ENCODE data around the gene FJX1. TPM values are rescaled to one million over a fixed set of nuclear protein-coding genes. Genes with fewer than 3 reads are reported as not detected.

FJX1 gene, protein sequence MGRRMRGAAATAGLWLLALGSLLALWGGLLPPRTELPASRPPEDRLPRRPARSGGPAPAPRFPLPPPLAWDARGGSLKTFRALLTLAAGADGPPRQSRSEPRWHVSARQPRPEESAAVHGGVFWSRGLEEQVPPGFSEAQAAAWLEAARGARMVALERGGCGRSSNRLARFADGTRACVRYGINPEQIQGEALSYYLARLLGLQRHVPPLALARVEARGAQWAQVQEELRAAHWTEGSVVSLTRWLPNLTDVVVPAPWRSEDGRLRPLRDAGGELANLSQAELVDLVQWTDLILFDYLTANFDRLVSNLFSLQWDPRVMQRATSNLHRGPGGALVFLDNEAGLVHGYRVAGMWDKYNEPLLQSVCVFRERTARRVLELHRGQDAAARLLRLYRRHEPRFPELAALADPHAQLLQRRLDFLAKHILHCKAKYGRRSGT
- not detected for total RNA-seq
- polyA plus RNA-seq, result under 1 TPM in 1 of 3 donors, not detected in 2; 0.15 TPM
- 0 to 3.1 (median 0.04) reads per million in 6 experiments for total RNA-seq

- peak in 1 of 10 donors; percentile 6 for DNase-seq
- Mint-ChIP-seq H3K36me3 (no peaks in the 10 kb centered on the region), H3K4me1 (peaks cover 0 to 16% (median 13%) of the 10 kb centered on the region in 4 donors), H3K27me3 (peaks cover 40 to 74% (median 54%) of the 10 kb centered on the region in 5 donors), H3K27ac (peak within 1 kb of the TSS in 1 of 10 donors; percentile 78), H3K9me3 (no peaks in the 10 kb centered on the region), H3K4me3 (peak within 1 kb of the TSS; percentile 63 to 88 (median 81))
- POLR2A ChIA-PET, result no interaction called here
- peak in 1 of 2 donors; percentile 15 for ATAC-seq
These were observed at the start of gene FJX1 for GRCh38 chr11:35617687-35618496. Gene FJX1 (plus strand): TSS chr11:35618460. CDS start chr11:35618637, 177 bp downstream.

- POLR2A ChIA-PET, result no interaction called here
- peaks cover 7 to 22% (median 17%) of the 10 kb centered on the region in 9 donors for H3K9me3 Mint-ChIP-seq
- peaks cover 0 to 16% (median 2%) of the 10 kb centered on the region in 3 donors for H3K36me3 Mint-ChIP-seq
- DNase-seq (no peak), ATAC-seq (no peak)
- H3K4me1 Mint-ChIP-seq, result no peaks in the 10 kb centered on the region
- H3K4me3 Mint-ChIP-seq, result no peak overlapping the region
- H3K27ac Mint-ChIP-seq, result no peak overlapping the region
- H3K27me3 Mint-ChIP-seq, result peaks cover 7 to 51% (median 23%) of the 10 kb centered on the region in 5 donors
These were observed 46.6 kb upstream of the FJX1 start for GRCh38 chr11:35571696-35572095.

DNA sequence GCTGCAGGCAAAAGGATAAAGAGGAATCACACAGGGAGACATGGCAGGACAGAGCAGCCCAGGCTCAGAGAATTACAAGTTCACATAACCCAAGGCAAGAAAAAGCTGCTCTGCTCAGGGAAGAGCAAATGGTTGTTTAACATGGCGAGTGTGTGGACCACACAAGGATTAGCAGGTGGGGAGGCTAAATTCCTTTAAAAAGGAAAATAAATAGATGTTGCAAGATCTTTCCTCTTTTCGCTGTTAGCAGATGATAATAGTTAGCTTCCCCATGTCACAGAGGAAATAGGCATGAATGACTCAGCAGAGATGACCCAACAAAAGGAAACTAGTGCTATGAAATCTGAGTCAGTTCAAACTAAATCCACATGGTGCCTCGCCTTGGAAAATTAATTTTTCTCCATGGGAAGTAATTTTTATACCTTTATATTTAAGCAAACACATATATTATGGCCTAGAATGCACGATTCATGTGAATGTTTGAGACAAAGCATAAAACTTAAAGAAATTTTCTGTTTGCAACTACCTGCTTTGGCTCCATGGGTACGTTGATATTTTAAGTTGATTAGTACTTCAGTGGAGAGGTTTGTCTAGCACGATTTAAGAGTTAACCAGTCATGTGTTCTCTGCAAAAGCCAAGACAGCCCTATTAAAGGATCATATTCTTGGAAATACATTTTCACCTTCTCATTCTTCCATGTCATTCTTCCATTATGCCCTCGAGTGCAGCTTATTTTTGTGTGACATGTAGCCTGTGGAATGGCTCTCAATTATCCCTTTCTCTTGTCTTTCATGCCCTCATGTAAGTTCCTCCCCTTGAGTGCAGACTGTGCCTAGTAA lies 38.5 kb upstream of the FJX1 start:
- POLR2A ChIA-PET, result no interaction called here
- H3K4me1 Mint-ChIP-seq, result no peaks in the 10 kb centered on the region
- no peak for DNase-seq
- H3K36me3 Mint-ChIP-seq, result no peaks in the 10 kb centered on the region
- H3K27me3 Mint-ChIP-seq, result peaks cover 9 to 59% (median 32%) of the 10 kb centered on the region in 5 donors
- H3K4me3 Mint-ChIP-seq, result no peak overlapping the region
- H3K9me3 Mint-ChIP-seq, result peaks cover 0 to 3% (median 0%) of the 10 kb centered on the region in 9 donors
- no peak overlapping the region for H3K27ac Mint-ChIP-seq
- no peak for ATAC-seq

GRCh38 chr11:35580397-35580781 lies 37.9 kb upstream of the FJX1 start:
- H3K9me3 Mint-ChIP-seq, result peaks cover 0 to 3% (median 0%) of the 10 kb centered on the region in 9 donors
- H3K4me3 Mint-ChIP-seq, result no peak overlapping the region
- no peaks in the 10 kb centered on the region for H3K4me1 Mint-ChIP-seq
- DNase-seq, result no peak
- POLR2A ChIA-PET, result no interaction called here
- no peak for ATAC-seq
- H3K36me3 Mint-ChIP-seq, result no peaks in the 10 kb centered on the region
- H3K27ac Mint-ChIP-seq, result no peak overlapping the region
- peaks cover 12 to 57% (median 31%) of the 10 kb centered on the region in 5 donors for H3K27me3 Mint-ChIP-seq

DNA sequence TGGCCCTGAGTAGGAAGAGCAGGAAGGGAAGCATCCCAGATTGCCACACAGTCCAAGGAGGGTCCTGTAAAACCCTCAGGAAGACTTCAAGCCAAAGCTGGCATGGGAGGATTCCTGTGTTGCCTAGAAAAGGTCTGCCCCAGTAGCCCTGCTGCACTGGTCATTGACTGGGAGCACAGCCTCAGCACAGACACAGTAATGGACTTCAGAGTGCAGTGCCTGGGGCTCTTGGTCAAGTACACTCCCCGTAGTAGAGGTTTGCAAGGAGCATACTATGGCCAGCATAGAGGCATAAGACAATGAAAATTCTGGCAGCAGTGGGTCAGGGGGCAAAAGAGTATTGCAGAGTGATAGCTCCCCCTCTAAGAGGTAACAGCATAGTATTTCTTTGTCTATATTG lies 36.2 kb upstream of the FJX1 start:
- no peak for DNase-seq
- Mint-ChIP-seq H3K27ac (no peak overlapping the region), H3K4me1 (no peaks in the 10 kb centered on the region), H3K36me3 (no peaks in the 10 kb centered on the region), H3K27me3 (peaks cover 12 to 60% (median 29%) of the 10 kb centered on the region in 5 donors), H3K4me3 (no peak overlapping the region), H3K9me3 (no peaks in the 10 kb centered on the region)
- POLR2A ChIA-PET, result no interaction called here
- ATAC-seq, result no peak

DNA sequence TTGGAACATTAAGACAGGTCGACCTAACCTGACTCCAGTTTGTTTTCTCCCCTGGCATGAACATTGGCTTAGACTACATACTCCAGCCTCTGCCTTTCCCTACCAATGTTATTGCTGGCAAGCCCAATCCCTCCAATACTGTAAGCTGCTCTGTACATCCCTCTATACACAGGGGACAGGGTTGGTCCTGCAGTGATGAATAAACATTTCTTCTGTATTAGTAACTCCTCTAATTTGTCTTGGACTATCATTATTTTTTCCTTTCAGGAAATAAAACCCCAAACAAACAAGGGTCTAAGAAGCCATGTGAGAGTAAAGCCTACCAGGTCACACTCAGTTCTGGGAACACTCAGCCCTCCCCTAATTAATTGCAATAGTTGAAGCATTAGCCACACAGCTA lies 35.1 kb upstream of the FJX1 start:
- Mint-ChIP-seq H3K27ac (no peak overlapping the region), H3K4me3 (no peak overlapping the region), H3K36me3 (no peaks in the 10 kb centered on the region), H3K9me3 (no peaks in the 10 kb centered on the region), H3K4me1 (no peaks in the 10 kb centered on the region), H3K27me3 (peaks cover 15 to 65% (median 38%) of the 10 kb centered on the region in 5 donors)
- no peak for ATAC-seq
- POLR2A ChIA-PET, result no interaction called here
- DNase-seq, result no peak

DNA sequence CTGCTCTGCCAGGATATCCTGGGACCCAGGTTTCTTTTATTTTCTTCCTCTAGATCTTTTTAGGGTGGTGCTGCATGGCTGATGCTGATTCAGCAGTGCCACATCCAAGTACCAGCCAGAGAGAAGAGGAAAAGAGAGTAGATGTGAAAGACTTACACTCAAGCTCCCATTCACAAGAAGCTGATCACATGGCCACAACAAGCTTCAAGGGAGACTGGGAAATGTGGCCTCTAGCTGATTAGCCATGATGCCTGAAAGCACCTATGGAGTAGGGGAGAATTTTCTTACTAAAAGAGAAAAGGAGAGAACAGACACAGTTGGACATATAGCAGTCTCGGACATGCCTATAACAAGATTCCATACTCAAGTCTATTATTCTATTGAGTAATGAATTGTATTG lies 34.4 kb upstream of the FJX1 start:
- POLR2A ChIA-PET, result no interaction called here
- Mint-ChIP-seq H3K4me3 (no peak overlapping the region), H3K9me3 (no peaks in the 10 kb centered on the region), H3K27ac (no peak overlapping the region), H3K36me3 (no peaks in the 10 kb centered on the region), H3K4me1 (no peaks in the 10 kb centered on the region), H3K27me3 (peaks cover 19 to 72% (median 44%) of the 10 kb centered on the region in 5 donors)
- DNase-seq (no peak), ATAC-seq (no peak)

- Mint-ChIP-seq H3K4me3 (no peak overlapping the region), H3K27me3 (peaks cover 19 to 77% (median 48%) of the 10 kb centered on the region in 5 donors), H3K9me3 (no peaks in the 10 kb centered on the region), H3K4me1 (no peaks in the 10 kb centered on the region), H3K36me3 (no peaks in the 10 kb centered on the region), H3K27ac (no peak overlapping the region)
- POLR2A ChIA-PET, result no interaction called here
- ATAC-seq (no peak), DNase-seq (no peak)
These were observed 33.9 kb upstream of the FJX1 start for GRCh38 chr11:35584321-35584720.

DNA sequence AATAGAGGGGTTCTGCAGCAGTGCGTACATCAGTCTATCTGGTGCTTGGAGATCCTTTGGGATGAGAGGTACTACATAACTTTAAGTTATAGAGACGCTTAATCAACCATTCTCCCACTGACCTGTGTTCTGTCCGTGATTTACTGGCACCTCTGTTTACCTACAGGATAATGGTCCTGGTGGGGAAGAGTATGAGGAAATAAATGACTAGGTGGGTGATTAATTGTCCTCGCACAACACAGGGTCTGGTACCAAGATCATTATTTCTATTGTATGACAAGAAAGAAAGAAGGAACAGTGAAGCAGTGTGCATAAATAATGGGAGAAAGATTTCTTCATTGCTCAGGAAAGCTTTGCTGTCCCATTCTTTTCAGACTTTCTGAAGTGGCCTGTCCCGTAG lies 32.8 kb upstream of the FJX1 start:
- no peaks in the 10 kb centered on the region for H3K4me1 Mint-ChIP-seq
- POLR2A ChIA-PET, result no interaction called here
- ATAC-seq, result no peak
- peaks cover 19 to 79% (median 45%) of the 10 kb centered on the region in 5 donors for H3K27me3 Mint-ChIP-seq
- no peak overlapping the region for H3K4me3 Mint-ChIP-seq
- no peak overlapping the region for H3K27ac Mint-ChIP-seq
- H3K9me3 Mint-ChIP-seq, result no peaks in the 10 kb centered on the region
- DNase-seq, result no peak
- no peaks in the 10 kb centered on the region for H3K36me3 Mint-ChIP-seq

DNA sequence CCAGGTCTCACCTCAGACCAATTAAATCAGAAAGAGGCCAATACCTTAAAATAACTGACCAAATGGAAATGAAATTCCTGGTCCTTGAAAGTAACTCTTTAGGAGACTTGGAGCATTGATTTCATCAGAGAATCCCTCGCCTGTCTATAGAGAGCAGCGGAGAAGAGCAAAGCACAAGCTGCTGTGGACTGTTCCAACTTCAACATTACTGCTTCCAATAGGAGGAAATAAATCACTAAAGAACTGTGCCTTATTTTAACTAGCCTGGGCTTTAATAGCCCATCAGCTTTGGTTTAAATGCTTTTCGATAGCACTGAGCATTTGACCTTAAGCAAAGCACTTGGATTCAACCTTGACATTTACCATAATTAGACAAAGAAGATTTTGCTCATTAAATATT lies 32.0 kb upstream of the FJX1 start:
- no peak overlapping the region for H3K4me3 Mint-ChIP-seq
- H3K27ac Mint-ChIP-seq, result no peak overlapping the region
- H3K27me3 Mint-ChIP-seq, result peaks cover 14 to 71% (median 49%) of the 10 kb centered on the region in 5 donors
- H3K9me3 Mint-ChIP-seq, result no peaks in the 10 kb centered on the region
- H3K36me3 Mint-ChIP-seq, result no peaks in the 10 kb centered on the region
- POLR2A ChIA-PET, result no interaction called here
- ATAC-seq (no peak), DNase-seq (no peak)
- H3K4me1 Mint-ChIP-seq, result no peaks in the 10 kb centered on the region

- no peaks in the 10 kb centered on the region for H3K9me3 Mint-ChIP-seq
- no peaks in the 10 kb centered on the region for H3K36me3 Mint-ChIP-seq
- peaks cover 16 to 53% (median 42%) of the 10 kb centered on the region in 5 donors for H3K27me3 Mint-ChIP-seq
- DNase-seq (no peak), ATAC-seq (no peak)
- no peak overlapping the region for H3K4me3 Mint-ChIP-seq
- H3K4me1 Mint-ChIP-seq, result no peaks in the 10 kb centered on the region
- no peak overlapping the region for H3K27ac Mint-ChIP-seq
- POLR2A ChIA-PET, result no interaction called here
These were observed 30.3 kb upstream of the FJX1 start for GRCh38 chr11:35587972-35588371.

- POLR2A ChIA-PET, result no interaction called here
- Mint-ChIP-seq H3K9me3 (no peaks in the 10 kb centered on the region), H3K4me1 (no peaks in the 10 kb centered on the region), H3K27me3 (peaks cover 15 to 49% (median 39%) of the 10 kb centered on the region in 5 donors), H3K36me3 (no peaks in the 10 kb centered on the region), H3K4me3 (no peak overlapping the region), H3K27ac (no peak overlapping the region)
- DNase-seq, result no peak
- ATAC-seq, result no peak
These were observed 29.6 kb upstream of the FJX1 start for GRCh38 chr11:35588627-35589026.

Data from naive thymus-derived CD8-positive, alpha-beta T cell (primary cell).